Stromal cell of bone marrow (primary cell): ENCODE measurements around the gene SPACA4.
"Not testable (repeated sequence)": the region's sequence is repeated elsewhere in the genome, so short reads cannot be mapped to it uniquely, and the experiment has no call there.

ENCODE experiments used
- DNase-seq: peaks from one replicate; pipeline ENCODE4 v3.0.0-alpha.2; 2012; ENCODE audit warnings: low read depth

Gene SPACA4

DNA sequence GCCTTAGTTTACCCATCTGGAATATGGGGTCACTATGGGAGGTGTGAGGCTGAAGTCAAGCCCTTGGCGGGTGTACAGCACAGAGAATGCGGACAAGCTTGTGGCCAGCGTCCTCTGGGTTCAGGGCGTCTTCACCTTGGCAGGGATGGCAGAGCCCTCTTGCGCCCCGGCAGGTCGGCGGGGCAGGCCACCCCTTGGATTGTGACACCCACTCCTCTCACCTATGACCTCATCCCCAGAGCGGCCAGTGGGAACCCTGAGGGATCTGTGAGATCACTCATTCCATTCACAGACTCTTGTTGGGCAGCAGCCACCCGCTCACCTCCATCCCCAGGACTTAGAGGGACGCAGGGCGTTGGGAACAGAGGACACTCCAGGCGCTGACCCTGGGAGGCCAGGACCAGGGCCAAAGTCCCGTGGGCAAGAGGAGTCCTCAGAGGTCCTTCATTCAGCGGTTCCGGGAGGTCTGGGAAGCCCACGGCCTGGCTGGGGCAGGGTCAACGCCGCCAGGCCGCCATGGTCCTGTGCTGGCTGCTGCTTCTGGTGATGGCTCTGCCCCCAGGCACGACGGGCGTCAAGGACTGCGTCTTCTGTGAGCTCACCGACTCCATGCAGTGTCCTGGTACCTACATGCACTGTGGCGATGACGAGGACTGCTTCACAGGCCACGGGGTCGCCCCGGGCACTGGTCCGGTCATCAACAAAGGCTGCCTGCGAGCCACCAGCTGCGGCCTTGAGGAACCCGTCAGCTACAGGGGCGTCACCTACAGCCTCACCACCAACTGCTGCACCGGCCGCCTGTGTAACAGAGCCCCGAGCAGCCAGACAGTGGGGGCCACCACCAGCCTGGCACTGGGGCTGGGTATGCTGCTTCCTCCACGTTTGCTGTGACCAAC is at the start of gene SPACA4:
Gene SPACA4, plus strand, starts transcription at position 280 of the 896 bp plus-strand sequence. Its CDS starts 237 bp downstream, at position 517.
- no peak for DNase-seq

GRCh38 chr19:48556825-48557224 is 49.7 kb upstream of the SPACA4 start:
- DNase-seq, result no peak

GRCh38 chr19:48558018-48558684 is 48.4 kb upstream of the SPACA4 start:
- peak; percentile 44 for DNase-seq

- no peak for DNase-seq
Measured at GRCh38 chr19:48560095-48560530, 46.4 kb upstream of the SPACA4 start.

- DNase-seq, result no peak
Measured at GRCh38 chr19:48561412-48561811, 45.1 kb upstream of the SPACA4 start.

GRCh38 chr19:48565090-48565489 is 41.5 kb upstream of the SPACA4 start:
- no peak for DNase-seq

DNA sequence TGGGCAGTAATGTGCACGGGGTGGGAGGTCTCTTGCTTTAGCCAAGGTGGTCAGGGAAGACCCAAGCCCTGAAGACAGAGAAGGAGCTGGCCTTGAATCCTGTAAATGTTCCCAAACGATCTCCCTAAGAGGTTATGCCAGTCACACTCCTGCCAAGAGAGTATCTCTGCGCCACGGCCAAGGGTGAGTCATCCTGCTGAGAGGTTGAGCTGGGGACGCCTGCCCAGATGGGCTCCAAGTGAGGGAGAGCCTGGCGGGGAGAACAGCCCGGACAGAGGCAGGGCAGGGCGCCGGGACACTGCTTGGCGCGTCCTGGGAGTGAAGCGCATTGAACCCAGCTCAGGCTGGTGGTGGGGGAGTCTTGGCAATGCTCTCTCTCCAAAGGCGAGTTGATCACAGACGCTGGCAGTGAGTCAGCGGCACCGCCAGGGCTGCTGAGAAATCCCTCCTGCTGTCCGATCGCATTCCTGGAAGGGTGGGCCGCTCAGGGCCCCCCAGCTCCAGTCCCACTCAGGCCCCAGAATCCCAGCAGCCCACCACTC is 38.1 kb upstream of the SPACA4 start:
- DNase-seq, result peak; percentile 87

DNA sequence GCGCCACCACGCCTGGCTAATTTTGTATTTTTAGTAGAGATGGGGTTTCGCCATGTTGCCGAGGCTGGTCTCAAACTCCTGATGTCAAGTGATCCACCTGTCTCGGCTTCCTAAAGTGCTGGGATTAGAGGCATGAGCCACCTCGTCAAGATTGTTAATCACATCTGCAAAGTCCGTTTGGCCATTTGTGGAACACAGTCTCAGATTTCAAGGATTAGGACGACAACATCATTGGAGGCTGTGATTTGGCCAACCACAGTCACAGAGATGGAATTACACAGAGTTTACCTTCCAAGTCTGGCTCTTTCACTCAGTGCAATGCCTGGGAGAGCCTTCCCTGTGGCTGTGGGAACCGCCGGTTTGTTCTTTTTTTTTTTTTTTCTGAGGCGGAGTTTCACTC is 36.7 kb upstream of the SPACA4 start:
- DNase-seq, result no peak

- no peak for DNase-seq
Measured at GRCh38 chr19:48571378-48572162, 35.0 kb upstream of the SPACA4 start.

DNA sequence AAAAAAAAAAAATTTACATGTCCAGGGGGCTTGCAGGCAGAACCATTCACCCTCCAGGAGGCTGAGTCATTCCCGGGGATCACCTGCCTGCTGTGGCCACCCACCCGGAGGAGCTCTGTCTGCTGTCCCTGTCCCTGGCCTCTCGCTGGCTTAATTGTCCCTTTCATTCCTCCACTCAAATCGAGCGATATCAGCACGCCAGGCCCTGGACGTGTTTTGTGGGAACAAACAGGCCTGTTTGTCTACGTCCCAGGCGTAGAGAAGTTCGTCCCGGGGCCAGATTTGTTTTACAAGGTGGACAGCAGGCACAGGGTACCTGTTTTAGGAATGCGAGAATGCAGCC is 33.4 kb upstream of the SPACA4 start:
- DNase-seq, result no peak

GRCh38 chr19:48575931-48576622 is 30.5 kb upstream of the SPACA4 start:
- no peak for DNase-seq

GRCh38 chr19:48577908-48578307 is 28.6 kb upstream of the SPACA4 start:
- not testable (repeated sequence) for DNase-seq

- no peak for DNase-seq
Measured at GRCh38 chr19:48578891-48579290, 27.7 kb upstream of the SPACA4 start.

- DNase-seq, result no peak
Measured at GRCh38 chr19:48582168-48582567, 24.4 kb upstream of the SPACA4 start.

- no peak for DNase-seq
Measured at GRCh38 chr19:48587387-48587786, 19.2 kb upstream of the SPACA4 start.

DNA sequence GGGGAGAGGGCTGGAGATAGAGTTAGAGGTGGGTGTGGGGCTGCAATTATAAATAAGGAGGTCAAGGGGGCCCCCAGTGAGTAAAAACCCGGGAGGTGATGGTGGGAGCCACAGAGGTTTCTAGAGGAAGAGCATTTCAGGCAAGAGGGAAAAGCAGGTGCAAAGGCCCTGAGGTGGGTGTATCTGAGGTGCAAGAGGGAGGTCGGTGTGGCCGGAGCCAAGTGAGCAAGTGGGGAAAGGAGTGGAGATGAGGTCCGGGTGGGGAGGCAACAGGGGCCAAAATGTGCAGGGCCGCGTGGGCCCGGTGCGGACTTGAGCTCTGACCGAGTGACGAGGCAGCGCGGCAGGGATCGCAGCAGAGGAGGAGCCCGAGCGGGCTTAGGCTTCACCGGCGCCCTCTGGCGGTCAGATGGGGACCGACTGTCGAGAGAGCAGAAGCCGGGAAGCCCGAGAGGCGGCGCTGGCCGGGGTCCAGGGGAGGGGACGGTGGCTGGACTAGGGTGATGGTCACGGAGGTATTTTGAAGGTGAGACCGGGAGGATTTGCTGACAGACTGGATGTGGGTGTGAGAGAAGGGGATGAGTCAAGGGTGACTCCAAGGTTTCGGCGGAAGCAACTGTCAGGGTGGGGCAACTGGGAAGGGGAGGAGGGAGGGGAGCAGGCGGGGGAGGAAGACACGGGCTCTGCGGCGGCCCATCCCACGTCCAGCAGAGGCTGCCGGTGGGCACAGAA is 17.7 kb upstream of the SPACA4 start:
- DNase-seq, result peak; percentile 66

GRCh38 chr19:48591021-48591420 is 15.5 kb upstream of the SPACA4 start:
- DNase-seq, result no peak

GRCh38 chr19:48595171-48595570 is 11.4 kb upstream of the SPACA4 start:
- no peak for DNase-seq

DNA sequence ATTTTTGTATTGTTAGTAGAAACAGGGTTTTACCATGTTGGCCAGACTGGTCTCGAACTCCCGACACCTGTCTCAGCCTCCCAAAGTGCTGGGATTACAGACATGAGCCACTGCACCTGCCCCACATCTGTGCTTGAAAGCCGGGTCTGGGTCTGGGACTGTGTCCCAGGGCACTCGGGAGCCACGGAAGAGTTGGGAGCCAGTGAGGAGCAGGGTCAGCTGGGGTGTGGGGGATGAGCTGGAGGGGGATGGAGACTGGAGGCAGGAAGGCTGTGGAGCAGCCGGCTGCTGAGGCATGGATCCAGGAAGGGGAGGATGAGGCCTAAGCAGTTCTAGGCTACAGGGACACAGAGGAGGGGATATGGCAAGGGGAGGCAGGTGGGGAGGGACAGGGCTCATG is 10.7 kb upstream of the SPACA4 start:
- no peak for DNase-seq

GRCh38 chr19:48596237-48596636 is 10.3 kb upstream of the SPACA4 start:
- no peak for DNase-seq
